GM21528 (cell line): ENCODE results near the gene UBE2R2.
"Not testable (repeated sequence)": the region's sequence is repeated elsewhere in the genome, so short reads cannot be mapped to it uniquely, and the experiment has no call there.

Experiments used
- ATAC-seq: cut with Tn5 transposase; IDR thresholded peaks from one replicate; pipeline ENCODE4 v1.9.1; 2021; ENCODE audit warnings: mild to moderate bottlenecking, moderate library complexity; ENCODE audit not compliant: unreplicated experiment, low FRiP score

The UBE2R2 gene

GRCh38 chr9:33923079-33923478, 106.1 kb downstream of the UBE2R2 start:
- ATAC-seq = no peak

- ATAC-seq = no peak
Observed at GRCh38 chr9:33923998-33924701, 107.2 kb downstream of the UBE2R2 start.

DNA sequence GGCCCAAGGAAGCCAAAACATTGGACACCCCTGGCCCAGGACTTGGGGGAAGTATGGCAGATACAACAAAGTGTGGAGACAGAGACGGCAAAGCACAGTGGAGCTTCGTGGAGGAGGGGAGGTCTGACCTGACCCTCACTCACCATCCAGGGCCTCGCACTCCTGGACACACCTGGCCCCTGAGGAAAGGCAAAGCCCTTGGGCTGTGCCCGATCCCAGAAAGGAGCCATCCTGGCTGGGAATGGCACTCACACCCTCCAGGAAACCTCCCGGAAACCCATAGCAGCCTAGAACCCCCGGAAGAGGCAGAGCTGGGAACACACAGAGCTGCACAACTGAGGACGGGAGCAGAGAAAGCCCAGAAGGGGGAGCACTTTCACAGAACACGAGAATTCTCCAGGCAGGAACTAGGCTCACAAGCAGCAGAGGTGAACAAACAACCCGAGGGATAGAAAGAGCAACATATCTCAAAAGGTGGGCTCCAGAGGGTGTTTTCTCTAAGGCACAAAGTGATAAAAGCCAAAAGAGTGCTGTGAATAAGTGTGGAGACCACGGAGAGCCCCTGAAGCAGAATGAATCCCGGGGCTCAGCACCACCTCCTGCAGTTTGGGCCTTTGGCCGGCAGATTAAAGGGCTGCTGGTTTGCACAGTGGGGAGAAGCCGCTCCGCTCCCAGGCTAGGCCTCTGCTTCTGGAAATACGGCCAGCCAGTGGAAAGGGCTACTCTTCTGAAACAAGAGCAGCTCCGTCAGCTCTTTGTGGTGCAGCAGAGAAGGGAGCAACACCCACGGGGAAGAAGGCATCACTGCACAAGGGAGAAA, 108.2 kb downstream of the UBE2R2 start:
- no peak for ATAC-seq

DNA sequence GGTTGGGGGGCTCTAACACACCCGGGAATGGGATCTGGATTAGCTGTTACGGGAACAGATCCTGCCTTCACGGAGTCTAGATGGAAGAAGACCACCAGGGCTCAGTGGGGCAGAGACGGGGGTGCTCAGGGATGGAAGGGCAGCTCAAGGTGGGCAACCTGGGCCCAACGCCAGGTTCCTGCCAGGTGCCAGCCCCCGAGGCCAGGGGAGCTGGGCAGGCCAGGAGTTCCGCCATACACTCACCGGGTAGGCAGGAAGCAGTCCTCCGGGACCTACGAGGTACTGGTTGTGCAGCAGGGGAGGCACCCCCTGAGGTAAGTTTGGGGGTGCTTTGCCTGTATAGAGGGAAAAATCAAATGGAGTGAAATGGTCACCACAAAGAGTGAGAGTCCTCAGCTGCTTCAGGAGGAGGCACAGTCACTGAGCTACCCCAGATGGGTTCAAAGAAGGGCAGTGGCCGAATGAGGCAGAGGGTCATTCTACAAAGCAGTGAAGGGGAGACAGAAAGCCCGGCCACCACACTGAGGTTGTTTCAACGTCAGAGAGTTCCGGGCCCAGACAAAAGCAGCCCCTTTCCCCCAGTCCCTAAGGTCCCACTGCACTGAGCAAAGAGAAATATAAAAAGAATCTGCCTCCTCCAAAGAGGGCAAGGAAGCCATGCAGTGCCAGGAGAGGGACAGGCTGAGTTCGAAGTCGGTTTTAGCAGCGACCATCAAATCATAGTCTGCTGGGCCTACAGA, 110.0 kb downstream of the UBE2R2 start:
- ATAC-seq = no peak

DNA sequence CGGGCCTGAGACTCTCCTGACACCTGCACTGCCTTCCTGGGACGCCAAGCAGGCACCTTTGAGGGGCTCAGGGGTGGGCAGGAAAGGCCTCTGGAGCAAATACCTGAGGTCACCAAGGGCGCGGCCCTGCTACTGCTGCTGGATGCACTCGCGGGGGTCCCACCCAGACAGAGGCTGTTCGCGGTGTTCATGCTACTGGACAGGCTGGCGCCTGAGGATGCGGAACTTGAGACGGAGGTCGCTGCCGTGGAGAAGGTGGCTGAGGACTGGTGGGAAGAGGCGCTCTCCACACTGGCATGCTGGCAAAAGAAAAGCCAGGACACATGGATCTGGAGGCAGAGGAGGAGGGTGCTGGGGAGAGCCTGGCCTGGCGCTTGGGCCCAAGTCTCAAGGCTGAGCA, 110.7 kb downstream of the UBE2R2 start:
- no peak for ATAC-seq

GRCh38 chr9:33931326-33931725, 114.4 kb downstream of the UBE2R2 start:
- no peak for ATAC-seq

DNA sequence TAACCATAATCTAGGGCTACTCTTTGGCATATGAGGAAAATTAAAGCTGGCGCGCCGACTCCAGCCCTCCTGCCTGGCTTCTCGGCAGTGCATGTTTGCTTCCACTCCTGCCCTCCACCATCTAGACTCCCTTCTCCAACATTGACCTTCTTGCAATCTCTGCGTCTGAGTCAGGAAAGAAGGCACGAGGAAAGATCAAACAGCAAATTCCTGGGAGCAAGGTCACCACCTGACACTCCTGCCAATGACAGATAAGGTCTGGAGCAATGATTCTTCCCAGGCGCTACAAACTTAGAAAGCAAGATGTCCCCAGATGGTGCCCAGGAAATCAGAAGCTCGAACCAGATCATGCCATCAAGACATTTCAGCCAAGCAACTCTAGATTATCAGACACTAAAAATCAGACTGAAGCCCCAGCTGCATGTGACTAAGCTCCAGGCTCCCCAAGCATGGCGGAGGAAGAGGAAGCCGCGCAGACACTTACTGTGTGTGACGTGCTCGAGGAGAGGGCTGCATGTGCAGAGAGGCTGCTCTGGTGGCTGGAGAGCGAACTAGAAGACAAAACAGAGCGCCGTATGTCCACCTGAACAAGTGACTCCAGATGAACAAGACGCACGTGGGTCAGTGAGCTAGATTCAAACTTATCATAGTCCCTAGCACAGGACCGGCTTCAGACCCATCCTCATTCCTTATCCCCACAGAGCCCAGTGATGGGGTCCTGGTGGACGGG, 115.3 kb downstream of the UBE2R2 start:
- ATAC-seq = no peak

GRCh38 chr9:33934188-33934878, 117.4 kb downstream of the UBE2R2 start:
- ATAC-seq = no peak

DNA sequence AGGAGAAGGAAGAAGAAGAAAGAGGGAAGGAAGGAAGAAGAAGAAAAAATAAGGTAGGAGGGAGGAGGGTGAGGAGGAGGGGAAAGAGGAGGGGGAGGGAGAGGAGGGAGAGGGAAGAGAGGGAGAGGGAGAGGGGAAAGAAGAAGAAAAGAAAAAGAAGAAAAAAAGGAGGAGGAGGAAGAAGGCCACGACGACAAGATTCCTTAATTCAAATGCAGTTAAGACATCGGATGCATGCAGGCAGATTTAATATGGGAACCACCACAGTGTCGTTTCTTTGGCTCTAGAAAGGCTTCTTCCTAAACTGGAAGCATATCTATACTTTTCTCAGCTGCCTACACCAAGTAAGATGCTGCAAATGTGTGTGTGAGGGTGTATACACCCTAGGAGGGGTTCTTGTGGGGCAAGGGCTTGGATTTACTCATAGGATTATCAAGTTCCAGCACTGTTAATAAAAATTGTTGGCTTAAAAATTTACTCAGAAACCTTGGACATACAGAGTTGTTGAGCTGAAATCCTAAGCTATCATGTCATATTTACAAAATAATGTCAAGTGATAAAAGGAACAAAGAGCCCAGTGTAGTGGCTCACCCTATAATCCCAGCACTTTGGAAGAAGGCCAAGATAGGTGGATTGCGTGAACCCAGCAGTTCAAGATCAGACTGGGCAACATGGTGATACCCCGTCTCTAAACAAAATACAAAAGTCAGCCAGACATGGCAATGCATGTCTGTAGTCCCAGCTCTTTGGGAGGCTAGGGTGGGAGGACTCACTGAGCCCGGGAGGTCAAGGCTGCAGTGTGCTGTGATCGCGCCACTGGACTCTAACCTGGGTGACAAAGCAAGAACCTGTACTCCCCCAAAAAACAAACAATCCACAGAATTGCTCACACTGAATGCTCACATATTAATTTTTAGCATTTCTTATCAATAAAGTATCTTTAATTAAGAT, 123.2 kb downstream of the UBE2R2 start:
- no peak for ATAC-seq

GRCh38 chr9:33942471-33943083, 125.6 kb downstream of the UBE2R2 start:
- ATAC-seq = no peak

GRCh38 chr9:33943389-33943788, 126.4 kb downstream of the UBE2R2 start:
- ATAC-seq = no peak

DNA sequence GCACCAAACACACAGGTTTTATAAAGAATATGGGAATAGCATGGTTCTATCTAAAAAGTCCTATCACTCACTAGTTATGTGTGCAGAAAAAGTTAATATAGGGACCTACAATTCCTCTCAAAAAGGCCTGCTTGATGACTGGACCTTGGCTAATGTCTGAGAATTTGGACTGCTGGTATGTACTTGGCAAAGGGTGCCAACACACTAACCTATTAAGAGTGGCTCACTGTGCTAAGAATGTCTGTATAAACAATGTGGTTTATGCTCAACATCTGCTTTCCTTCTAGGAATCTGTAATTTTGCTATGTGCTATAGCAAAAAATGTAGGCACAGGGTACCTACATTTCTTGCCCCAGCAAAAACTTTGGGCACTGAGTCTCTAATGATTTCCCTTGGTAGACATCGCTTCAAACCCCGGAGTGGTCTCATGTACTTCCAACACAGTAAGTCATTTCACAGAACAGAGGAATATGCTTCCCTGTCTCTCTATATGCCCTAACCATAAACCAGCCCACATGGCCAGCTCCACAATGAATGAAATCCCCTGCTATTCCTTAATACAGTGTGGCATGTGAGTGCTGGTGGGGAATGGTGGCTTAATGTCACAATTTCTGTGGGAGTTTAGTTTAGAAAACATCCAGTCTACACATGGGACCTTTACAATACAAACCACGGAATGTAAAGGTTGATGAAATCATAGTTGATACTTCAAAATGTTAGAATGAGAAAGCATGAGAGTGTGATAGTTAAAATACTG, 130.0 kb downstream of the UBE2R2 start:
- no peak for ATAC-seq

DNA sequence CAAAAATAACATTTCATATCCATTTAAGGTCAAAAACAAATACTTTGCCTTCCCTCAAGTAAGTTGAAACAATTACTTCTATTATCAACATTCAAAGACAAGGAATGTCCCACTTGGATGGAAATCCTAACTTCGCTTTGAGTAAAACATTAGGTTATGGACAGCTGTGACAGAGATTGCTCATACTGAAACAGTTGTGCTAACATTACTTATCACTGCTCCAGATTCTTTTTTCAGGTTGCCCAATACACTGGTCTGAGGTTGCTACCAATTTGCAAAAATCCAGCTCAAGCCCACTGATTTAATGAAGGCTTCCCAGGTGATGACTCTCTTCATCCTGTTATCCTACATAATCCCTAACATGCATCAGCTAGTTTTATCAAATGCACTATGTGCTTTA, 133.4 kb downstream of the UBE2R2 start:
- ATAC-seq = no peak

DNA sequence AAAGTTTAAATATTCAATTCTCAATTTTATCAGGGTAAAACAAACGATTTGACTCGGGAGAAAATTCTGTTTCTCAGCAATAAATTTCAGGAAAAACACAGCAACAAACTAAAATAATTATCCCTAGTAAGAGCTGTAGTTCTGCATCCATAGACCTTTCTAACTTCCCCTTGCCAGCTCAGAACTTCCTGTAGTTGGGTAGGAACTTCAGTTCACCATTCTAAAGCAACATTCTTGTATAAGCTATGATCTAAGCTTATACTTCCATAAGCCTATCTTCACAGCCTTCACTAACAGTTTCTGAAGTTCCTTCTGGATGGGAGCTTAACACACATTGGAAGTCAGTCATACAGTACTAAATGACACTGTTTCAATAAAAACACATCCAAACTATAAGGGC, 135.1 kb downstream of the UBE2R2 start:
- ATAC-seq = no peak

DNA sequence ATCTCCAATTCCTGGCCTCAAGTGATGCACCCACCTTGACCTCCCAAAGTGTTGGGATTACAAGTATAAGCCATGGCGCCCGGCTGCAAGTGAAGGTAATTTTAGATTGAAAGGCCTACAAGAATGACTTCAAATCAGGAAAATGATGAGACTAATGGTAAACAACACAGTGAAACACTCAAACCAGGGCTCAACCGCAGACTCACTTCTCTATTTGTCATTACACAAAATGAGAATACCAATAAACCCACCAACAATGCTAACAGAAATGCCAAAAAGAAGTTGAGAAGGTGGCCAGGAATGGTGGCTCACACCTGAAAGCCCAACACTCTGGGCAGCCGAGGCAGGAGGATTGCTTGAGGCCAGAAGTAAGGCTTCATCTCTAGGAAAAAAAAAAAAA, 139.6 kb downstream of the UBE2R2 start:
- ATAC-seq = no peak

- ATAC-seq = no peak
Observed at GRCh38 chr9:33959725-33960124, 142.8 kb downstream of the UBE2R2 start.

GRCh38 chr9:33962468-33962867, 145.5 kb downstream of the UBE2R2 start:
- ATAC-seq = not testable (repeated sequence)
